HepG2 (cell line): Measurements from ENCODE around the gene ZBTB18.

Experiments
- CEBPB ChIP-seq: IDR thresholded peaks from 2 replicates; pipeline ENCODE4 v1.6.1; 2011; ENCODE audit warnings: low read depth, low read length, improper control_type of control experiment, borderline replicate concordance
- CTCF ChIP-seq: sonication (generic); formaldehyde crosslinking; IDR thresholded peaks from 2 replicates; pipeline ENCODE4 v1.5.0; 2020; ENCODE audit warnings: mild to moderate bottlenecking, missing genetic modification reagents, moderate library complexity
- DRAP1 ChIP-seq: IDR thresholded peaks from 2 replicates; pipeline ENCODE4 v1.6.1; 2016; ENCODE audit warnings: missing genetic modification reagents, missing compliant biosample characterization
- KDM5A ChIP-seq: fragments of 200-600 bp; sonication (generic); IDR thresholded peaks from 2 replicates; pipeline ENCODE4 v1.7.0; 2018; ENCODE audit warnings: antibody characterized with exemption, mild to moderate bottlenecking, low read length, borderline replicate concordance
- POLR2A ChIP-seq, 2 experiments: IDR thresholded peaks; 2 replicates each; pipeline ENCODE4 v1.6.1; 2011; ENCODE audit warnings: low read depth in 2 of 2, low read length in 2 of 2, mild to moderate bottlenecking in 1 of 2, moderate library complexity in 1 of 2; ENCODE audit not compliant: insufficient read depth in 1 of 2
- PRDM4 ChIP-seq: sonication (generic); formaldehyde crosslinking; IDR thresholded peaks from 2 replicates; pipeline ENCODE4 v1.9.0; 2021; ENCODE audit warnings: missing genetic modification reagents, borderline replicate concordance
- USF2 ChIP-seq, 2 experiments: sonication (generic) in 1 of 2; formaldehyde crosslinking in 1 of 2; IDR thresholded peaks; 2 replicates each; pipeline versions ENCODE4 v1.5.1 to v1.6.1; 2011 to 2020; ENCODE audit warnings: borderline replicate concordance in 1 of 2, low read depth in 1 of 2, low read length in 1 of 2, mild to moderate bottlenecking in 1 of 2, missing genetic modification reagents in 1 of 2, moderate library complexity in 1 of 2

GRCh38 chr1:244062156-244062725 is 11.2 kb downstream of the ZBTB18 start:
- TF ChIP-seq POLR2A (IDR thresholded peaks at IDR 0.05; ENCODE audit: insufficient read depth in 1 of 2, low read depth in 2 of 2, low read length in 2 of 2): no peak
- no peak for TF ChIP-seq PRDM4 (CRISPR knock-in tag)
- no peak for TF ChIP-seq CTCF
- TF ChIP-seq CEBPB: no peak
- TF ChIP-seq KDM5A: no peak
- no peak for TF ChIP-seq USF2 (IDR thresholded peaks at IDR 0.05; ENCODE audit: low read depth, low read length)
- TF ChIP-seq USF2 (CRISPR knock-in tag; IDR thresholded peaks at IDR 0.05; ENCODE audit: borderline replicate concordance): no peak
- no peak for TF ChIP-seq DRAP1 (CRISPR knock-in tag)
